Measurements from ENCODE around the gene S100B. TPM values are rescaled to one million over a fixed set of nuclear protein-coding genes. Genes with fewer than 3 reads are reported as not detected.

The S100B gene
- 0.33 TPM in 1 of 2 replicates, not detected in the other for total RNA-seq

GRCh38 chr21:46604975-46605766 is at the start of gene S100B:
TSS of gene S100B (minus strand) at chr21:46605082. CDS start at chr21:46602415, 2,667 bp downstream.

DNA sequence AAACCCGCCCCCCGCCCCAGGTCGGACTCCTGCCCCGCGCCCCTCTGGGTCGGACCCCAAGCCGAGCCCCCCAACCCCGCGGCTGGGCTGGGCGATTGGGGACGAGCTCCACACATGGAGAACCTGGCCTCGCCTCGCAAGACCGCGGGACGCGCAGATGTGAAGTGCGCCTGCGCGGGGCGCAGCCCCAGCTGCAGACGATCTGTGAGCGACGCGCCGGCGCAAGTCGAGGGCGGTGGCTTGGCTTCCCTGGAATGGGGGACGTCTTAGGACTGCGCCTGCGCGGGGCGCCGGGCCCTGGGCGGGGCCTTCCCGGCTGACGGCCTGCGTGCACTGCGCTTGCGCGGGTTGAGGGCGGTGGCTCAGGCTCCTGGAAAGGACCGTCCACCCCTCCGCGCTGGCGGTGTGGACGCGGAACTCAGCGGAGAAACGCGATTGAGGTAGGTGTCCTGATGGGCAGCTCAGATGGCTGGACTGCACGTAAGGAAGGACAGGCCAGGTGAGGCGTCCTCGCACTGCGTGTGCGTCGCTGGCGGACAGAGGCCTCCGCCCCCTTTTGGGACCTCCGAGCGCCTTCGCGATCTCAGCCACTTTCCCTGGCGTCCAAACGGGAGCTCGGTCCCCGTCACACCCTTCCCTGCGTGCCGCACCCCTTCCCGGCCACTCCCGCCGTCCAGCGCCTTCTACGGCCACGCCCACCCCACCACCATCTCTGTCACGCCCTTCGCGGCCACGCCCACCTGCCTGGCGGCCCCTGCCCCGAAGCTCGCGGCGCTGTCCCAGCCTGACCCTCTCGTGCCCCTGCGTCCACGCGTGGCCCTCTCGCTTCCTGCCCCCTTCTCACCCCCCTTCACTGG is 30.7 kb upstream of the S100B start, which contains the start of gene PRMT2:
TSS of gene PRMT2 (plus strand) at position 351 of the 857 bp plus-strand sequence. CDS start 1,278 bp downstream, outside the sequence.

Other genes with a start within 250 kb of the S100B start
- 56.7 and 59.1 TPM in 2 replicates for gene DIP2A, start 146.2 kb downstream of the S100B start, total RNA-seq
- gene PRMT2, start 30.6 kb upstream of the S100B start, total RNA-seq: 99.7 and 129 TPM in 2 replicates

All from vein endothelial cell (primary cell).